ENCODE results near the gene SLC24A3.

Gene SLC24A3

DNA sequence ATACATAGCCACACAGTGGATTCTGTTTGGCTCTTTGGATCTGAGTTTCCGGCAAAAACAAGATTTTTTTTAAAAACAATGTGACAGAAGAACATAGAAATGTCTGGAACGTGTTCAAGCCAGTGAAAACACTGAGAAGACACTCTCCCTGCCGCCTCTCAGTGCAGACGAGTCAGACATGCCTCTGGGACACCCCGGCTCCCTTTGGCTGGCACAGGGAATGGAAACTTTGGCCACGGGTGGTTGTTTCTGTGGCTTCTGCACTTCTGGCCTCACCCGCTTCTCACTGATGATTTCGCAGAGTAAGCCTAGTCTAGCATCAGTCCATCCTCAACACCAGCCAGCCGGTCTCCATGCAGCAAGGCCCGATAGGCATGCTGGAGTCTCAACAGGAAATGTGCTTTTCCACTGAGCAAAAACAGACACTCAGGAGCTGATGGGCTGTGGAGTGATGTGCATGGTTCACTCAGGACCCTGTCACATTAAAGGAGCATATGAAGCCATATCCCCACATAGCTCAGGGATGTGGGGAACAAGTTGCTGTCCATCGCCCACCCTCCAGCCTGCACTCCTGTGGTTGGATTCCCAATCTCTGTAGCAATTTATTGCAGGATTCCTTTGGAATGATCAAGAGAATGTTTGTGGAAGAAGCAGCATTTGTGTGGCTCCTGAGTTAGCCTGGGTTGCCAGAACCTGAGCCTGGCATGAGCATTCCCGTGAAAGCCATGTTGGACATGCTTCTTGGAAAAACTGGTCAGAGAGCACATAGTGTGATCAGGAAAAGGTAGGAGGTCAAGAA is 283.7 kb downstream of the SLC24A3 start:
- no peak overlapping the region for H3K23ac ChIP-seq (ENCODE audit: low read length)
- H3K36me3 ChIP-seq (ENCODE audit: control insufficient read depth, insufficient read depth, low read length), result no peaks in the 10 kb centered on the region
- no peak overlapping the region for H4K8ac ChIP-seq (ENCODE audit: low read depth, low read length)
- H2AK5ac ChIP-seq (ENCODE audit: low read length), result no peak overlapping the region
- no peak overlapping the region for H2BK5ac ChIP-seq (ENCODE audit: low read length)
- H3K79me2 ChIP-seq (ENCODE audit: control insufficient read depth, insufficient read depth, low read length), result no peaks in the 10 kb centered on the region
- no peak overlapping the region for H3K56ac ChIP-seq (ENCODE audit: low read length)
- H3K4ac ChIP-seq (ENCODE audit: low read depth, low read length), result no peak overlapping the region
- no peak overlapping the region for H3K18ac ChIP-seq (ENCODE audit: low read length)
- H3K27me3 ChIP-seq (ENCODE audit: insufficient read depth, low read length, poor library complexity), result no peaks in the 10 kb centered on the region
- DNase-seq, result no peak
- H3K4me2 ChIP-seq (ENCODE audit: low read length), result no peak overlapping the region
- no peaks in the 10 kb centered on the region for H3K4me1 ChIP-seq (ENCODE audit: control insufficient read depth, low read depth, low read length)
- no peak overlapping the region for H2BK120ac ChIP-seq (ENCODE audit: low read depth, low read length)
- WGBS (ENCODE audit: extremely low coverage, insufficient coverage, low lambda C conversion rate), result no CpG with 5 or more reads among the region's 12 CpGs
- no peak overlapping the region for H3K4me3 ChIP-seq (ENCODE audit: low read length)
- H4K5ac ChIP-seq (ENCODE audit: low read length), result no peak overlapping the region
- H3K79me1 ChIP-seq (ENCODE audit: low read length), result no peaks in the 10 kb centered on the region
- no peak overlapping the region for H3K27ac ChIP-seq (ENCODE audit: low read depth, low read length)
- no peak overlapping the region for H2BK15ac ChIP-seq (replicated peaks; ENCODE audit: low read depth)
- H3K9ac ChIP-seq (ENCODE audit: low read length), result no peak overlapping the region

DNA sequence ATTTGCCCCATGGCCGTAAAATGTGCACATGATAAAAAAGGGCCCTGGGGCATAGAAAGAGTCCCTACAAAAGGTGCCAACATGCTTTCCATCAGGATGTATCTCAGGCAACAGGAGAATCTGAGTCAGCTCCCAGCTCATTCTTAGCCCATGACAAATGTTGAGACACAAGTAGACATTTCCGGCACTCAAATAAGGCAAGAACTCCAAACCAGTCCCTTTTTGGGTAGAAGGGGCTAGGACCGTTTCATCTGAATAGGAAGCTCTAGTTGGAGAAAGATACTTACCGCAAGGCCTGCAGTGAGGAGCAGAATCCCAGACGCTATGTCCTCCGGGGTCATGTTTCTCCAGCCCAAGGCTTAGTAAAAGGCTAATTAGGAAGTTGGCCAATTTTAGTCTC is 284.6 kb downstream of the SLC24A3 start:
- Histone ChIP-seq H3K4me1 (ENCODE audit: control insufficient read depth, low read depth, low read length) (no peaks in the 10 kb centered on the region), H3K23ac (ENCODE audit: low read length) (no peak overlapping the region), H3K9ac (ENCODE audit: low read length) (no peak overlapping the region), H2BK5ac (ENCODE audit: low read length) (no peak overlapping the region), H3K79me2 (ENCODE audit: control insufficient read depth, insufficient read depth, low read length) (no peaks in the 10 kb centered on the region), H3K27ac (ENCODE audit: low read depth, low read length) (no peak overlapping the region), H4K5ac (ENCODE audit: low read length) (no peak overlapping the region), H3K56ac (ENCODE audit: low read length) (no peak overlapping the region), H3K4ac (ENCODE audit: low read depth, low read length) (no peak overlapping the region), H2BK120ac (ENCODE audit: low read depth, low read length) (no peak overlapping the region), H3K27me3 (ENCODE audit: insufficient read depth, low read length, poor library complexity) (no peaks in the 10 kb centered on the region), H3K18ac (ENCODE audit: low read length) (no peak overlapping the region), H3K36me3 (ENCODE audit: control insufficient read depth, insufficient read depth, low read length) (no peaks in the 10 kb centered on the region), H2AK5ac (ENCODE audit: low read length) (no peak overlapping the region), H3K79me1 (ENCODE audit: low read length) (no peaks in the 10 kb centered on the region), H2BK15ac (replicated peaks; ENCODE audit: low read depth) (no peak overlapping the region), H3K4me2 (ENCODE audit: low read length) (no peak overlapping the region), H4K8ac (ENCODE audit: low read depth, low read length) (no peak overlapping the region), H3K4me3 (ENCODE audit: low read length) (no peak overlapping the region)
- no peak for DNase-seq
- no CpG with 5 or more reads among the region's 6 CpGs for WGBS (ENCODE audit: extremely low coverage, insufficient coverage, low lambda C conversion rate)

DNA sequence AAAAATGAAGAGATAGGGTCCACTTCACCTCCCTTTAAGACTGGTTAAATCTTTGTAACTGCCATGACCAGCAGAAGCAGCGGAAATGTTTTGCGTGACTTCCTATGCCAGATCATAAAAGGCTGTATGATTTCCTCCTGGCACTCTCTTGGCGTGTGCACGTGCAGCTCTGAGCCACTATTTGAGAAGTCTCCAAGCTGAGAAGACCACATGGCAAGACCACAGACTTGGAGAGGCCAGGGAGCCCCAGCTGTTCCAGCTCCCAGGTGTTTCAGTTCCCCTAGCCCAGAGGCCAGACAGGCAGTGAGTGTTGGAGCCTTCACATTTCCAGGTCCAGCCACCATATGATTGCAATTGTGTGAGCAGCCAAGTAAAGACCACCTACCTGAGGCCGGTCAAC is 286.3 kb downstream of the SLC24A3 start:
- Histone ChIP-seq H4K5ac (ENCODE audit: low read length) (no peak overlapping the region), H2AK5ac (ENCODE audit: low read length) (no peak overlapping the region), H3K27me3 (ENCODE audit: insufficient read depth, low read length, poor library complexity) (no peaks in the 10 kb centered on the region), H3K79me2 (ENCODE audit: control insufficient read depth, insufficient read depth, low read length) (no peaks in the 10 kb centered on the region), H4K8ac (ENCODE audit: low read depth, low read length) (no peak overlapping the region), H3K79me1 (ENCODE audit: low read length) (no peaks in the 10 kb centered on the region), H2BK120ac (ENCODE audit: low read depth, low read length) (no peak overlapping the region), H3K56ac (ENCODE audit: low read length) (no peak overlapping the region), H3K27ac (ENCODE audit: low read depth, low read length) (no peak overlapping the region), H3K18ac (ENCODE audit: low read length) (no peak overlapping the region), H3K36me3 (ENCODE audit: control insufficient read depth, insufficient read depth, low read length) (no peaks in the 10 kb centered on the region), H3K4me3 (ENCODE audit: low read length) (no peak overlapping the region), H3K9ac (ENCODE audit: low read length) (no peak overlapping the region), H3K4me1 (ENCODE audit: control insufficient read depth, low read depth, low read length) (no peaks in the 10 kb centered on the region), H3K4me2 (ENCODE audit: low read length) (no peak overlapping the region), H2BK5ac (ENCODE audit: low read length) (no peak overlapping the region), H3K23ac (ENCODE audit: low read length) (no peak overlapping the region), H3K4ac (ENCODE audit: low read depth, low read length) (no peak overlapping the region), H2BK15ac (replicated peaks; ENCODE audit: low read depth) (no peak overlapping the region)
- no peak for DNase-seq
- WGBS (ENCODE audit: extremely low coverage, insufficient coverage, low lambda C conversion rate), result no CpG with 5 or more reads among the region's 5 CpGs

DNA sequence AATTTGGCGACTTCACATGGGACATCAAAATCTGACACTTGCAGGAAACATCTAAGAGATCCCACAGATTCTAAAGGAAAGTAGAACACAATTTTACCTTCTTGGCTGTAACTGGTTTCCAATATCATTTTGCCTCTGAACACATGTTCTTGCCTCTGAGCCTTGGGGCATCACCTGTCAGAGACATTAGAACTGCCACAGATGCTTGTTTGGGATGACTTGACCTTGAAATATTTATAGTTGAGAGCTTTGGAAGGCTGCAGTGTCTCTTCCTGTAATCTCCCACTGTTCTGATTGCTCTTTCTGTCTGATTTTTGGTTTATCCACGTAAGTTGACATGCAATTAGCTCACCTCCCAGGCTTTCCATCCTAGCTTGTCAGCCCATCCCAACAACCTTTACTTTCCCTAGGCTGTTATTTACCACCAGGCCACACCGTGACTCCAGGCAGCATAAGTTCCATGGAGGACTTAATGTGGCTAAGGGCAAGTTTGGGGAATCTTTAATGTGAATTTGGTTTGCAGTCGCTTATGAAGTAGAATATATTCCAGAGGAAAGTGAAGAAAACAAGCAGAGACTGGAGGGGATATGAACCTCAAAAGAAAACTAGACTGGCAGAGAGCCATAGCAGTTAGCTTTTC is 289.2 kb downstream of the SLC24A3 start:
- no peak overlapping the region for H3K27ac ChIP-seq (ENCODE audit: low read depth, low read length)
- no peak overlapping the region for H3K4me3 ChIP-seq (ENCODE audit: low read length)
- no peak overlapping the region for H2BK5ac ChIP-seq (ENCODE audit: low read length)
- H3K27me3 ChIP-seq (ENCODE audit: insufficient read depth, low read length, poor library complexity), result no peaks in the 10 kb centered on the region
- DNase-seq, result no peak
- H3K18ac ChIP-seq (ENCODE audit: low read length), result no peak overlapping the region
- no peak overlapping the region for H2BK120ac ChIP-seq (ENCODE audit: low read depth, low read length)
- no peak overlapping the region for H3K23ac ChIP-seq (ENCODE audit: low read length)
- H2BK15ac ChIP-seq (replicated peaks; ENCODE audit: low read depth), result no peak overlapping the region
- H4K5ac ChIP-seq (ENCODE audit: low read length), result no peak overlapping the region
- no peak overlapping the region for H3K56ac ChIP-seq (ENCODE audit: low read length)
- H2AK5ac ChIP-seq (ENCODE audit: low read length), result no peak overlapping the region
- H3K36me3 ChIP-seq (ENCODE audit: control insufficient read depth, insufficient read depth, low read length), result no peaks in the 10 kb centered on the region
- no peaks in the 10 kb centered on the region for H3K79me2 ChIP-seq (ENCODE audit: control insufficient read depth, insufficient read depth, low read length)
- no peak overlapping the region for H4K8ac ChIP-seq (ENCODE audit: low read depth, low read length)
- H3K9ac ChIP-seq (ENCODE audit: low read length), result no peak overlapping the region
- WGBS (ENCODE audit: extremely low coverage, insufficient coverage, low lambda C conversion rate), result no CpG with 5 or more reads among the region's 4 CpGs
- no peak overlapping the region for H3K4ac ChIP-seq (ENCODE audit: low read depth, low read length)
- no peaks in the 10 kb centered on the region for H3K4me1 ChIP-seq (ENCODE audit: control insufficient read depth, low read depth, low read length)
- no peak overlapping the region for H3K4me2 ChIP-seq (ENCODE audit: low read length)
- no peaks in the 10 kb centered on the region for H3K79me1 ChIP-seq (ENCODE audit: low read length)

DNA sequence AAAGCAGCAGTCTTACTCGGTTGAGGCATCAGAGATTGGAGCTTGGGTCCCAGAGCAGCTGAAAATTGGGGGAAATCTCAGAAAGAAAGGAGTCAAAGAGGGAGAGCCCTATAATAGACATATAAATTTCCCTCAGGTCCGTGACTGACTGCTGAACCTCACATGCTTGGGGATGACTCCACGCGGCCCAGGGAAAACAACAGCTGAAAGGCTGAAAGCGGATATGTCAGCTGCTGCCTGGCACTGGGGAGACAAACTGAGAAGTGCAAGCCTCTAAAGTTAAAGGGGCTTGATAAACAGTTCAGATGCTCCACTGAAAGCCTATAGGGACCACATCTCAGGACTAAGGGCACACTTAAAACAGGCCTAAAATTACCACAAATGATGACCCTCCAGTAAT is 289.7 kb downstream of the SLC24A3 start:
- H3K4me1 ChIP-seq (ENCODE audit: control insufficient read depth, low read depth, low read length), result no peaks in the 10 kb centered on the region
- H3K56ac ChIP-seq (ENCODE audit: low read length), result no peak overlapping the region
- no peak overlapping the region for H2BK120ac ChIP-seq (ENCODE audit: low read depth, low read length)
- H4K8ac ChIP-seq (ENCODE audit: low read depth, low read length), result no peak overlapping the region
- H2BK5ac ChIP-seq (ENCODE audit: low read length), result no peak overlapping the region
- H2AK5ac ChIP-seq (ENCODE audit: low read length), result no peak overlapping the region
- no peak overlapping the region for H3K4me2 ChIP-seq (ENCODE audit: low read length)
- H3K4ac ChIP-seq (ENCODE audit: low read depth, low read length), result no peak overlapping the region
- no peak overlapping the region for H3K18ac ChIP-seq (ENCODE audit: low read length)
- no peak overlapping the region for H3K9ac ChIP-seq (ENCODE audit: low read length)
- no peak overlapping the region for H3K27ac ChIP-seq (ENCODE audit: low read depth, low read length)
- no peaks in the 10 kb centered on the region for H3K79me2 ChIP-seq (ENCODE audit: control insufficient read depth, insufficient read depth, low read length)
- no CpG with 5 or more reads among the region's 5 CpGs for WGBS (ENCODE audit: extremely low coverage, insufficient coverage, low lambda C conversion rate)
- H3K4me3 ChIP-seq (ENCODE audit: low read length), result no peak overlapping the region
- H2BK15ac ChIP-seq (replicated peaks; ENCODE audit: low read depth), result no peak overlapping the region
- no peaks in the 10 kb centered on the region for H3K79me1 ChIP-seq (ENCODE audit: low read length)
- H3K36me3 ChIP-seq (ENCODE audit: control insufficient read depth, insufficient read depth, low read length), result no peaks in the 10 kb centered on the region
- no peak overlapping the region for H4K5ac ChIP-seq (ENCODE audit: low read length)
- H3K27me3 ChIP-seq (ENCODE audit: insufficient read depth, low read length, poor library complexity), result no peaks in the 10 kb centered on the region
- DNase-seq, result no peak
- no peak overlapping the region for H3K23ac ChIP-seq (ENCODE audit: low read length)

DNA sequence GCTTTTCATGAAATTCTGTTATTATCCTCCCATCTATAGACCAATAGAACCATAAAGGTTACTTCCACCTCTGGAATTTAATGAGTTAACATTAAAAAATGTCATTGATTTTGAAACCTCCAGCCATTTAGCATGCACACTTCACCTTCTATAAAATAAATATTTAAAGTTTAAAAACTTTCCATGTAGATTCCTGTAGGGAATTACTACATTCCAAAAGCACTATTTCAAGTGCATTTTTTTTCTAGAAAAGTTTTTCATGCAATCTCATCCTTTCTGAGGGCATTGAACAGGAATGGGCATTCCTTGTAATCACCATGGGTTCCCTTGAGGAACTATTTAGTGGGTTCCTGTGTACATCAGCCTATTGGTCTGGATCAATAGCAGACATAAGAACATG is 291.8 kb downstream of the SLC24A3 start:
- H3K79me2 ChIP-seq (ENCODE audit: control insufficient read depth, insufficient read depth, low read length), result no peaks in the 10 kb centered on the region
- H3K56ac ChIP-seq (ENCODE audit: low read length), result no peak overlapping the region
- H3K36me3 ChIP-seq (ENCODE audit: control insufficient read depth, insufficient read depth, low read length), result no peaks in the 10 kb centered on the region
- no peak overlapping the region for H3K4me3 ChIP-seq (ENCODE audit: low read length)
- H2BK15ac ChIP-seq (replicated peaks; ENCODE audit: low read depth), result no peak overlapping the region
- H3K79me1 ChIP-seq (ENCODE audit: low read length), result no peaks in the 10 kb centered on the region
- no peak overlapping the region for H2BK5ac ChIP-seq (ENCODE audit: low read length)
- H3K4me2 ChIP-seq (ENCODE audit: low read length), result no peak overlapping the region
- no peaks in the 10 kb centered on the region for H3K27me3 ChIP-seq (ENCODE audit: insufficient read depth, low read length, poor library complexity)
- H3K9ac ChIP-seq (ENCODE audit: low read length), result no peak overlapping the region
- H3K27ac ChIP-seq (ENCODE audit: low read depth, low read length), result no peak overlapping the region
- H2AK5ac ChIP-seq (ENCODE audit: low read length), result no peak overlapping the region
- H4K8ac ChIP-seq (ENCODE audit: low read depth, low read length), result no peak overlapping the region
- DNase-seq, result no peak
- no peak overlapping the region for H3K4ac ChIP-seq (ENCODE audit: low read depth, low read length)
- no peaks in the 10 kb centered on the region for H3K4me1 ChIP-seq (ENCODE audit: control insufficient read depth, low read depth, low read length)
- H2BK120ac ChIP-seq (ENCODE audit: low read depth, low read length), result no peak overlapping the region
- H4K5ac ChIP-seq (ENCODE audit: low read length), result no peak overlapping the region
- no peak overlapping the region for H3K18ac ChIP-seq (ENCODE audit: low read length)
- H3K23ac ChIP-seq (ENCODE audit: low read length), result no peak overlapping the region

Measured in mesendoderm (in vitro differentiated cells).